NCI-H345 (cell line): Measurements from ENCODE around the gene SYT4.
A peak's percentile ranks its signal among the peaks of the same experiment; 100 is the strongest.
"Not testable (repeated sequence)": the region's sequence is repeated elsewhere in the genome, so short reads cannot be mapped to it uniquely, and the experiment has no call there.

ENCODE experiments used
- DNase-seq: peaks from one replicate; lab custom pipeline; 2025; lab: John Stamatoyannopoulos, UW

SYT4 gene

GRCh38 chr18:43277164-43277600 is at the start of gene SYT4:
Gene SYT4 (minus strand): TSS chr18:43277490. CDS start chr18:43277281, 209 bp downstream.
- DNase-seq: peak; percentile 81

- no peak for DNase-seq
Measured at GRCh38 chr18:43322132-43322531, 44.8 kb upstream of the SYT4 start.

GRCh38 chr18:43314941-43315340 is 37.7 kb upstream of the SYT4 start:
- DNase-seq: no peak

- no peak for DNase-seq
Measured at GRCh38 chr18:43312891-43313290, 35.6 kb upstream of the SYT4 start.

GRCh38 chr18:43310239-43310638 is 32.9 kb upstream of the SYT4 start:
- no peak for DNase-seq

- no peak for DNase-seq
Measured at GRCh38 chr18:43303376-43303775, 26.1 kb upstream of the SYT4 start.

- not testable (repeated sequence) for DNase-seq
Measured at GRCh38 chr18:43286187-43286586, 8.9 kb upstream of the SYT4 start.

GRCh38 chr18:43283299-43283698 is 6.0 kb upstream of the SYT4 start:
- no peak for DNase-seq

GRCh38 chr18:43279015-43279744 is 1.9 kb upstream of the SYT4 start:
- DNase-seq: peak; percentile 94

- peak; percentile 28 for DNase-seq
Measured at GRCh38 chr18:43278355-43278754, 1.1 kb upstream of the SYT4 start.

GRCh38 chr18:43276491-43276890 is 799 bp downstream of the SYT4 start:
- DNase-seq: peak; percentile 7

GRCh38 chr18:43275546-43275945 is 1.7 kb downstream of the SYT4 start:
- no peak for DNase-seq

- no peak for DNase-seq
Measured at GRCh38 chr18:43274526-43274925, 2.8 kb downstream of the SYT4 start.

- peak; percentile 48 for DNase-seq
Measured at GRCh38 chr18:43271593-43272432, 5.5 kb downstream of the SYT4 start.

GRCh38 chr18:43267818-43268217 is 9.5 kb downstream of the SYT4 start:
- no peak for DNase-seq

GRCh38 chr18:43265465-43265864 is 11.8 kb downstream of the SYT4 start:
- no peak for DNase-seq

- DNase-seq: no peak
Measured at GRCh38 chr18:43248610-43249249, 28.6 kb downstream of the SYT4 start.

- DNase-seq: no peak
Measured at GRCh38 chr18:43247944-43248343, 29.3 kb downstream of the SYT4 start.

GRCh38 chr18:43238429-43238828 is 38.9 kb downstream of the SYT4 start:
- DNase-seq: no peak

- no peak for DNase-seq
Measured at GRCh38 chr18:43236921-43237320, 40.4 kb downstream of the SYT4 start.

- DNase-seq: no peak
Measured at GRCh38 chr18:43234889-43235288, 42.4 kb downstream of the SYT4 start.

GRCh38 chr18:43222501-43222900 is 54.8 kb downstream of the SYT4 start:
- DNase-seq: no peak

GRCh38 chr18:43220691-43221090 is 56.6 kb downstream of the SYT4 start:
- no peak for DNase-seq
